ENCODE measurements around the gene VEGFB. TPM values are rescaled to one million over a fixed set of nuclear protein-coding genes. Genes with fewer than 3 reads are reported as not detected.
A peak's percentile ranks its signal among the peaks of the same experiment; 100 is the strongest.

VEGFB gene
- total and polyA plus RNA-seq, 2 of the 4 experiments (the other 2 are of a cell fraction) = 3.0 to 25.1 TPM

DNA sequence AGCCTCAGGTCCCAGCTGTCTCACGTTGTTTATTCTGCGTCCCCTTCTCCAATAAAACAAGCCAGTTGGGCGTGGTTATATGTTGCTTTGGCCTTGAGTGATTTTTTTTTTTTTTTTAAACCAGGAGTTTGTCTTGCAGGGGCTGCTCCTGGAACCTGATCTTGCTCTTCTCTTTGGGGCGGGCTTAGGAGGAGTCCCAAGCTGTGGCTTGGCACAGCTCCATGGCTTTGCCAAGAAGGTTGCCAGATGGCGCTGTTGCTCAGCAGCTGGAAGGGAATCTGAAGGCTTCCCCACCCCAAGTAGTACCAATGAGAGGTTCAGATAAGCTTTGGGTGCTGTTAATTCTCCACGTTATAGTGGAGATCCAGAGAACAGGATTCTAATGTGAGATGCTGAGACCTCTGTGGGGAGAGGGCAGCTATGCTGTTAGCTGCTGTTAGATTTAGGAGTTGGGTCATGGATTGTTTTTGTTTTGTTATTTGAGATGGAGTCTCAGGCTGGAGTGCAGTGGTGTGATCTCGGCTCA lies 29.9 kb upstream of the VEGFB start:
- CTCF ChIA-PET = interaction anchor here (0.6 to 2.0 kb wide), 10 partner anchors 10 to 150 kb away, joined by 3 to 12 read pairs (median 6); partner anchors contain the start of genes ESRRA and FKBP2
- POLR2A ChIA-PET (ENCODE audit: unreplicated experiment) = interaction anchor here (0.6 to 0.8 kb wide), 3 partner anchors 15 to 96 kb away, joined by 5 to 24 read pairs (median 6); no protein-coding TSS in a partner anchor
- DNase-seq (peak; percentile 96), ATAC-seq (ENCODE audit: low read depth) (peak; percentile 72)
- Histone ChIP-seq H3K36me3 (ENCODE audit: control insufficient read depth, insufficient read depth, low read length) (peaks cover 56% of the 10 kb centered on the region), H3K14ac (replicated peaks; ENCODE audit: low read depth, low read length) (no peak overlapping the region), H2BK5ac (ENCODE audit: low read depth, low read length, poor library complexity, severe bottlenecking) (no peak overlapping the region), H4K8ac (ENCODE audit: low read depth in 2 of 2, low read length in 2 of 2) (no peak overlapping the region; a peak in 1 of 4 replicates), H2BK15ac (ENCODE audit: low read depth, low read length) (no peak overlapping the region), H2AK9ac (replicated peaks; ENCODE audit: low read depth, low read length, poor library complexity) (peak overlapping the region; percentile 22), H3K9me1 (ENCODE audit: insufficient read depth, low read length) (no peaks in the 10 kb centered on the region), H4K91ac (ENCODE audit: insufficient read depth, low read depth, low read length) (no peak overlapping the region), H3K4me1 (ENCODE audit: control insufficient read depth, insufficient read depth, low read length) (peaks cover 10% of the 10 kb centered on the region), H2BK120ac (ENCODE audit: low read depth, low read length) (no peak overlapping the region), H3K18ac (ENCODE audit: low read depth, low read length) (no peak overlapping the region), H3K79me1 (ENCODE audit: low read depth in 1 of 2, low read length in 2 of 2) (peaks cover 0 to 44% of the 10 kb centered on the region in 2 experiments; a peak in 3 of 4 replicates), H3K4ac (ENCODE audit: low read depth, low read length) (no peak overlapping the region; the same call in 1 of the 2 replicates), H2AK5ac (ENCODE audit: low read depth, low read length) (no peak overlapping the region), H3K56ac (ENCODE audit: extremely low read depth, insufficient read depth, low read length) (no peak overlapping the region), H3K27me3 (ENCODE audit: control insufficient read depth, insufficient read depth, low read length) (no peaks in the 10 kb centered on the region), H3K27ac (ENCODE audit: insufficient read depth, low read length) (no peak overlapping the region), H4K5ac (ENCODE audit: low read depth, low read length) (no peak overlapping the region), H3K23ac (ENCODE audit: low read depth, low read length) (no peak overlapping the region), H3K4me2 (ENCODE audit: low read depth, low read length) (no peak overlapping the region), H2AFZ (replicated peaks; ENCODE audit: low read length, poor library complexity) (peak overlapping the region; percentile 64), H3K9me3 (ENCODE audit: control insufficient read depth, insufficient read depth, low read length) (no peaks in the 10 kb centered on the region), H4K20me1 (ENCODE audit: insufficient read depth, low read length) (peaks cover 13% of the 10 kb centered on the region; the same call in 1 of the 2 replicates), H3K4me3 (ENCODE audit: insufficient read depth, low read depth, low read length) (no peak overlapping the region), H3K9ac (ENCODE audit: low read depth, low read length) (no peak overlapping the region), H2BK20ac (ENCODE audit: low read depth, low read length) (no peak overlapping the region)
- intact Hi-C loops (cut with micrococcal nuclease) (loop anchor here (1.0 to 10.0 kb wide), 2 partner anchors 97 to 450 kb away; no protein-coding TSS in a partner anchor), in situ Hi-C loops (cut with MboI; ENCODE audit: low sequenced_read_pairs) (loop anchor here (5.0 kb wide), 1 partner anchor 98 kb away; the partner anchor contains the start of gene CATSPERZ), dilution Hi-C loops (cut with HindIII; ENCODE audit: low sequenced_read_pairs, unreplicated experiment) (no loop called here)
- 40% methylated on average over 1 of the region's 7 CpGs; no CpG with 5 or more reads in 1 of the 2 experiments for WGBS, 2 experiments (ENCODE audit: extremely low coverage in 2 of 2, insufficient read length in 1 of 2)
- no TSS peak for BruUV-seq (replicated peaks)
- TF ChIP-seq MXI1 (IDR thresholded peaks at IDR 0.05; ENCODE audit: borderline replicate concordance, low read depth, low read length) (no peak), POLR2A (IDR thresholded peaks at IDR 0.05; ENCODE audit: low read depth, low read length) (no peak), SMC3 (IDR thresholded peaks at IDR 0.05; ENCODE audit: low read depth, low read length) (peak; percentile 92), MAZ (IDR thresholded peaks at IDR 0.05; ENCODE audit: borderline replicate concordance, low read depth, low read length) (peak; percentile 76; the same call in 1 of the 2 replicates), RFX5 (IDR thresholded peaks at IDR 0.05; ENCODE audit: low read depth, low read length) (no peak), BHLHE40 (IDR thresholded peaks at IDR 0.05; ENCODE audit: low read depth, low read length) (no peak), CEBPB (IDR thresholded peaks at IDR 0.05; ENCODE audit: low read depth, low read length) (no peak), FOS (IDR thresholded peaks at IDR 0.05; ENCODE audit: low read depth, low read length) (no peak), MAFK (IDR thresholded peaks at IDR 0.05; ENCODE audit: low read depth, low read length) (no peak), NFE2L2 (IDR thresholded peaks at IDR 0.05; ENCODE audit: low read depth, low read length) (no peak), CHD1 (IDR thresholded peaks at IDR 0.05; ENCODE audit: low read depth, low read length) (no peak), RCOR1 (IDR thresholded peaks at IDR 0.05; ENCODE audit: insufficient replicate concordance, low read length) (no peak)
- TF ChIP-seq, protein P1, sequence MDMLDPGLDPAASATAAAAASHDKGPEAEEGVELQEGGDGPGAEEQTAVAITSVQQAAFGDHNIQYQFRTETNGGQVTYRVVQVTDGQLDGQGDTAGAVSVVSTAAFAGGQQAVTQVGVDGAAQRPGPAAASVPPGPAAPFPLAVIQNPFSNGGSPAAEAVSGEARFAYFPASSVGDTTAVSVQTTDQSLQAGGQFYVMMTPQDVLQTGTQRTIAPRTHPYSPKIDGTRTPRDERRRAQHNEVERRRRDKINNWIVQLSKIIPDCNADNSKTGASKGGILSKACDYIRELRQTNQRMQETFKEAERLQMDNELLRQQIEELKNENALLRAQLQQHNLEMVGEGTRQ (IDR thresholded peaks at IDR 0.05; ENCODE audit: low read depth, low read length) = no peak
- TF ChIP-seq, protein P2, sequence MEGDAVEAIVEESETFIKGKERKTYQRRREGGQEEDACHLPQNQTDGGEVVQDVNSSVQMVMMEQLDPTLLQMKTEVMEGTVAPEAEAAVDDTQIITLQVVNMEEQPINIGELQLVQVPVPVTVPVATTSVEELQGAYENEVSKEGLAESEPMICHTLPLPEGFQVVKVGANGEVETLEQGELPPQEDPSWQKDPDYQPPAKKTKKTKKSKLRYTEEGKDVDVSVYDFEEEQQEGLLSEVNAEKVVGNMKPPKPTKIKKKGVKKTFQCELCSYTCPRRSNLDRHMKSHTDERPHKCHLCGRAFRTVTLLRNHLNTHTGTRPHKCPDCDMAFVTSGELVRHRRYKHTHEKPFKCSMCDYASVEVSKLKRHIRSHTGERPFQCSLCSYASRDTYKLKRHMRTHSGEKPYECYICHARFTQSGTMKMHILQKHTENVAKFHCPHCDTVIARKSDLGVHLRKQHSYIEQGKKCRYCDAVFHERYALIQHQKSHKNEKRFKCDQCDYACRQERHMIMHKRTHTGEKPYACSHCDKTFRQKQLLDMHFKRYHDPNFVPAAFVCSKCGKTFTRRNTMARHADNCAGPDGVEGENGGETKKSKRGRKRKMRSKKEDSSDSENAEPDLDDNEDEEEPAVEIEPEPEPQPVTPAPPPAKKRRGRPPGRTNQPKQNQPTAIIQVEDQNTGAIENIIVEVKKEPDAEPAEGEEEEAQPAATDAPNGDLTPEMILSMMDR (conservative IDR thresholded peaks at IDR 0.05; ENCODE audit: low read depth, low read length) = peak; percentile 96
- TF ChIP-seq, protein P3, sequence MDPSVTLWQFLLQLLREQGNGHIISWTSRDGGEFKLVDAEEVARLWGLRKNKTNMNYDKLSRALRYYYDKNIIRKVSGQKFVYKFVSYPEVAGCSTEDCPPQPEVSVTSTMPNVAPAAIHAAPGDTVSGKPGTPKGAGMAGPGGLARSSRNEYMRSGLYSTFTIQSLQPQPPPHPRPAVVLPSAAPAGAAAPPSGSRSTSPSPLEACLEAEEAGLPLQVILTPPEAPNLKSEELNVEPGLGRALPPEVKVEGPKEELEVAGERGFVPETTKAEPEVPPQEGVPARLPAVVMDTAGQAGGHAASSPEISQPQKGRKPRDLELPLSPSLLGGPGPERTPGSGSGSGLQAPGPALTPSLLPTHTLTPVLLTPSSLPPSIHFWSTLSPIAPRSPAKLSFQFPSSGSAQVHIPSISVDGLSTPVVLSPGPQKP (IDR thresholded peaks at IDR 0.05; ENCODE audit: borderline replicate concordance, low read depth, low read length) = no peak
